Heart left ventricle (tissue), 16 donors: ENCODE results near the gene NCAM1. TPM values are rescaled to one million over a fixed set of nuclear protein-coding genes. Genes with fewer than 3 reads are reported as not detected.

Experiments used
- ATAC-seq, 4 donors: fragments of 200-7000 bp; cut with Tn5 transposase; one replicate each; pipeline ENCODE4 v1.9.1; 2020 to 2022; ENCODE audit warnings: moderate library complexity in 4 of 4, mild to moderate bottlenecking in 3 of 4, moderate number of reproducible peaks in 1 of 4
- DNase-seq, 5 donors: peaks; one replicate each; pipeline ENCODE4 v3.0.0-alpha.2; 2020
- H3K27ac ChIP-seq, 12 donors: fragments of 200-600 bp; sonication (generic) in 4 of 12; one replicate each; pipeline versions ENCODE4 v1.5.0 to v1.8.0; 2016 to 2022; ENCODE audit warnings: mild to moderate bottlenecking in 2 of 12
- H3K27me3 ChIP-seq, 9 donors: fragments of 200-600 bp; sonication (generic) in 2 of 9; one replicate each; pipeline versions ENCODE4 v1.5.1 to v1.8.0; 2016 to 2022; ENCODE audit warnings: mild to moderate bottlenecking in 3 of 9
- H3K36me3 ChIP-seq, 9 donors: fragments of 200-600 bp; sonication (generic) in 2 of 9; one replicate each; pipeline versions ENCODE4 v1.5.0 to v1.8.0; 2018 to 2022; ENCODE audit warnings: mild to moderate bottlenecking in 2 of 9
- H3K4me1 ChIP-seq, 12 donors: fragments of 200-600 bp; sonication (generic) in 4 of 12; one replicate each; pipeline versions ENCODE4 v1.5.0 to v1.8.0; 2016 to 2022; ENCODE audit warnings: mild to moderate bottlenecking in 3 of 12
- H3K4me3 ChIP-seq, 12 donors: fragments of 200-600 bp; sonication (generic) in 4 of 12; one replicate each; pipeline versions ENCODE4 v1.5.0 to v1.8.0; 2017 to 2022; ENCODE audit warnings: mild to moderate bottlenecking in 9 of 12, moderate library complexity in 4 of 12
- H3K9me3 ChIP-seq, 12 donors: fragments of 200-600 bp; sonication (generic) in 4 of 12; one replicate each; pipeline versions ENCODE4 v1.5.0 to v1.8.0; 2016 to 2022; ENCODE audit warnings: mild to moderate bottlenecking in 1 of 12
- POLR2A ChIP-seq, 2 donors: fragments of 450-650 bp; IDR thresholded peaks; one replicate each; pipeline ENCODE4 v1.6.1; 2017; ENCODE audit warnings: antibody characterized with exemption in 2 of 2, mild to moderate bottlenecking in 2 of 2, moderate library complexity in 2 of 2
- WGBS, 4 donors: extraction: QIAGEN DNeasy Blood & Tissue Kit in 2 of 4; methylation state at CpG; one replicate each; pipeline versions ENCODE4 v1.1.5 to v1.1.7; 2013 to 2018; 5-methylcytosine and 5-hydroxymethylcytosine counted together
- intact Hi-C, 10 donors: fragments of 100-400 bp; cut with DNase I; formaldehyde crosslinking; loops; one replicate each; pipeline versions ENCODE4 v1.11.1 to v1.14.2; 2022
- polyA plus RNA-seq, 2 donors: library from polyadenylated mRNA; stranded (reverse); fragments of 200-250 nt; gene quantifications; one replicate each; pipeline ENCODE4 v1.2.3, GENCODE V29; 2013
- total RNA-seq, 9 donors: library from RNA; depleted of rRNA in 2 of 9; stranded (reverse); fragments of >200 nt in 2 of 9; fragmentation: NEBNext Ultra II Directional in 3 of 9; extraction: Animal tissue kit (Norgen Biotek cat#: 25700) in 3 of 9; gene quantifications; one replicate each; pipeline versions ENCODE4 v1.1.0 to v1.2.4, GENCODE V29; 2016 to 2023
- TF ChIP-seq, protein P1 (sequence below), 12 donors: fragments of 200-600 bp; sonication (generic) in 4 of 12; IDR thresholded peaks; one replicate each; pipeline versions ENCODE4 v1.5.0 to v1.8.0; 2018 to 2022; ENCODE audit warnings: antibody characterized with exemption in 12 of 12, mild to moderate bottlenecking in 5 of 12
- donor health status: ischemic (EF 13 %, LVEDD 7.1; RV severe dilation, severe dysfunction).
- donor health status: healthy with polysubstance abuse.
- donor health status: DM: no; HTN: yes; CAD: no.
- donor health status: DM: no; HTN: no; CAD: no.
- donor health status: ischemic (EF 25% LVEDD 6.9; RV normal size, moderate dysfunction).
- donor health status: ischemic (EF 25% LVEDD 5.7; RV mildly dilated, moderate dysfunction).
- donor health status: healthy.
- donor health status: DM: yes; HTN: yes; CAD: no.
- donor health status: ischemic (EF 35%, LVEDD 5.7; RV mildly dilated, moderate dysfunction).
- donor health status: nonischemic (EF 11% LVEDD 7.7; RV severe dilation, severe dysfunction).
- donor health status: DM: yes; HTN: yes; CAD: no.
- donor health status: PGD.
- donor health status: ischemic (EF 29% LVEDD 5.4; RV normal size, mild dysfunction).
- donor health status: nonischemic (EF 23%, LVEDD 6.1; RV moderate dilation, normal function).

NCAM1 gene
- total and polyA plus RNA-seq, 11 donors = 78.0 to 753 (median 389) TPM

DNA sequence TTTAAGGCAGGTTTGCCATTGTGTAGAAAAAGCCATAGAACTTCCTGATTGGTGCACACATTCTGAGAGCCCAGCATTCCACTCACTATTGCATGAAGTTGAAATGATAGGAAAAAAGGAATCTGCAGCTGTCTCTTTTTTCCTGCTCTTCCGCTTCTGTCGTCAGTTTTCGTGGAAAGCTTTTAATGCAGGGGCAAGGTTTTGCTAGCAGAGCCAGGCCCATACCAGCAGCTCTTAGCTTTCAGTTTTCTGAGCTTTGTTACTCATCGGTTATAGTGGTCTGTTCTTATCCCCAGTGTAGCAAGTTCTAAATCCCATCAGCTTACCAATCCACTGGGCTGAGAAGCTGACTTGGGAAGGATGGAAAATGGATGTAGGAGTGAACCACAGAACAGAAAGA, 190.3 kb downstream of the NCAM1 start:
- Histone ChIP-seq H3K27ac (no peak overlapping the region), H3K36me3 (no peaks in the 10 kb centered on the region), H3K9me3 (no peaks in the 10 kb centered on the region), H3K4me1 (peaks cover 0 to 22% (median 3%) of the 10 kb centered on the region in 12 donors), H3K27me3 (no peaks in the 10 kb centered on the region), H3K4me3 (no peak overlapping the region)
- no peak for TF ChIP-seq POLR2A (IDR thresholded peaks at IDR 0.05)
- intact Hi-C loops = no loop called here
- DNase-seq (no peak), ATAC-seq (no peak)
- 84 to 95% (median 86%) methylated on average over 4 of the region's 4 CpGs for WGBS, 4 donors

DNA sequence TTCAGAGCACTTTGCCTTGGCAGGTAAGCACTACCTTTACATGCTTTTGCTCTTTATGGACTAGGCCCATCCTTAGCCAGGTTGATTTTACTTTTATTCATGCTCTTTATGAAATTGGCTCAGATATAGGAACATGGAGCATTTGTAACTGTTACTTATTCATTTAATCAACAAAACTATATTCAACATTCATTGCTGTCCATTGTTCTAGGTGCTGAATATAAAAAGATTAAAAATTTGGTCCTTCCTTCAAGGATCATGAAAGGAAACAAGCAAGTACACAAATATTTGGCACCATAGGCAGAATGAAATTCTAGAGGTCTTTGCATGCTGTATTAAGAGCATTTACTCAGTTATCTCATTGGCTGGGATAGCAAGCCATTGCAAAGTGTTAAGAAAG, 191.3 kb downstream of the NCAM1 start:
- DNase-seq (no peak), ATAC-seq (no peak)
- peaks cover 0 to 17% (median 3%) of the 10 kb centered on the region in 12 donors for H3K4me1 ChIP-seq
- no peaks in the 10 kb centered on the region for H3K36me3 ChIP-seq
- no peak overlapping the region for H3K4me3 ChIP-seq
- H3K27ac ChIP-seq = no peak overlapping the region
- intact Hi-C loops = no loop called here
- TF ChIP-seq POLR2A (IDR thresholded peaks at IDR 0.05) = no peak
- TF ChIP-seq, protein P1, sequence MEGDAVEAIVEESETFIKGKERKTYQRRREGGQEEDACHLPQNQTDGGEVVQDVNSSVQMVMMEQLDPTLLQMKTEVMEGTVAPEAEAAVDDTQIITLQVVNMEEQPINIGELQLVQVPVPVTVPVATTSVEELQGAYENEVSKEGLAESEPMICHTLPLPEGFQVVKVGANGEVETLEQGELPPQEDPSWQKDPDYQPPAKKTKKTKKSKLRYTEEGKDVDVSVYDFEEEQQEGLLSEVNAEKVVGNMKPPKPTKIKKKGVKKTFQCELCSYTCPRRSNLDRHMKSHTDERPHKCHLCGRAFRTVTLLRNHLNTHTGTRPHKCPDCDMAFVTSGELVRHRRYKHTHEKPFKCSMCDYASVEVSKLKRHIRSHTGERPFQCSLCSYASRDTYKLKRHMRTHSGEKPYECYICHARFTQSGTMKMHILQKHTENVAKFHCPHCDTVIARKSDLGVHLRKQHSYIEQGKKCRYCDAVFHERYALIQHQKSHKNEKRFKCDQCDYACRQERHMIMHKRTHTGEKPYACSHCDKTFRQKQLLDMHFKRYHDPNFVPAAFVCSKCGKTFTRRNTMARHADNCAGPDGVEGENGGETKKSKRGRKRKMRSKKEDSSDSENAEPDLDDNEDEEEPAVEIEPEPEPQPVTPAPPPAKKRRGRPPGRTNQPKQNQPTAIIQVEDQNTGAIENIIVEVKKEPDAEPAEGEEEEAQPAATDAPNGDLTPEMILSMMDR (IDR thresholded peaks at IDR 0.05) = no peak
- H3K27me3 ChIP-seq = no peaks in the 10 kb centered on the region
- no peaks in the 10 kb centered on the region for H3K9me3 ChIP-seq

DNA sequence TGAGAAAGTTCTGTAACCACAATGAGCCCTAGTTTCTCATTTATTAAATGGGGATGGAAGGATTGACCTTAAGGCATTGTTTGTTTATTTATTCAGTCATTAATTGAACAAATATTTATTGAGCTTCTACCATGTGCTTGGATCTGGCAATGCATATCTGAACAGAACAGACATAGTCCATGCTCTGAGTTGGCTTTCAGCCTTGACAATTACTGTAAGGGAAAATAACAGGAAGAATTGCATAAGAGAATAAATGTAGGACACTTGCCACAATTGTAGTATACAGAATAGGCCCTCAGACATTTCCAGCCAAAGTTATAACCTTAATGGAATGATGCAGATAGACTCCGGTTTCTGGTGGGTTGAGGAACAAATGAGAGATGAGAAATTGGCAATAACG, 192.6 kb downstream of the NCAM1 start:
- intact Hi-C loops = no loop called here
- H3K27ac ChIP-seq = no peak overlapping the region

DNA sequence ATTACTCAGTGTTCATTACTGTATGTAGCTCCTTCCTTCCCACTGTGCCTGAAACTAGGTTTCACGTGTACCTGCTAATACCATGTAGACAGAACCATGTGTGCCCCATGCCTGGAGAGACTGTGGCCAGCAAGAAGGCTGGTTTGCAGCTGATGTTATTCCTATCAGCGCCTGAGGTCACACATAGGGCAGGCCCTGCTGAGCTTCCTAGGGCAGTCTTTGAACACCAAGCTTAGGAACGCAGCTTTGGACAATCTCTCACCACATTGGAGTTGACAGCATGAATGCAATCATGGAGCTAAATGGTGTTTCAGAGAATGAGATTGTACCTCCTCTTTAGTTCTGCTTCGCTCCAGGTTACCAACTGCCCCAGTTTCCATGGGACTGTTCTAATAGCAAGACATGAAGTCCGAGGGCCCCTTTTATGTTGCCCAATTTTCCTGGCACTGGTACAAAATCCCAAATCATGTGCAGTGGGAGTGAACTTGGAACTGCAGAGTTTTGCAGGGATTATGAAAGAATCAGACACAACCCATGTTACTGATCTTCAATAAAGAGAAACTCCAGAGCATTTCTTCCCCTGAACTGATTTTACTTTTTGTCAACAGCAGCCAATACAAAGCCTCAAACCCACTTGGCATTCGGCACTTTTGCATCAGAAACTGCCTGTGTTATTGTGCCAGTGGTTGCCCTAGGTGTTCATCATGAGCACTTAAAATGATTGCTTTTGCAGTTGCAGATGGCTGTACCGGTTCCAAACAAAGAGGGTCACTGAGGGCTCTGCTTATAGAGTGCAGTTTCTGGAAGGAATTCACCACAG, 199.0 kb downstream of the NCAM1 start:
- ATAC-seq (peak; percentile 50 to 79 (median 62)), DNase-seq (peak in 2 of 5 donors; percentile 30 to 45)
- H3K27me3 ChIP-seq = no peaks in the 10 kb centered on the region
- H3K9me3 ChIP-seq = no peaks in the 10 kb centered on the region
- 42 to 56% (median 53%) methylated on average over 7 of the region's 7 CpGs for WGBS, 4 donors
- peak overlapping the region in 7 of 12 donors; percentile 0 to 46 (median 32) for H3K27ac ChIP-seq
- peaks cover 0 to 38% (median 24%) of the 10 kb centered on the region in 12 donors for H3K4me1 ChIP-seq
- intact Hi-C loops = no loop called here
- H3K4me3 ChIP-seq = no peak overlapping the region
- no peaks in the 10 kb centered on the region for H3K36me3 ChIP-seq
- TF ChIP-seq POLR2A (IDR thresholded peaks at IDR 0.05) = no peak
- TF ChIP-seq, protein P1 (IDR thresholded peaks at IDR 0.05) = no peak

More for the DNA sequence above, 192.6 kb downstream of the NCAM1 start:
- TF ChIP-seq POLR2A (IDR thresholded peaks at IDR 0.05) = no peak
- TF ChIP-seq, protein P1 (IDR thresholded peaks at IDR 0.05) = no peak
- Histone ChIP-seq H3K4me3 (no peak overlapping the region), H3K9me3 (no peaks in the 10 kb centered on the region), H3K4me1 (peaks cover 0 to 17% (median 2%) of the 10 kb centered on the region in 12 donors), H3K36me3 (no peaks in the 10 kb centered on the region), H3K27me3 (no peaks in the 10 kb centered on the region)
- WGBS, 4 donors = 51 to 80% (median 64%) methylated on average over 2 of the region's 2 CpGs
- DNase-seq (no peak), ATAC-seq (peak in 3 of 4 donors; percentile 41 to 60 (median 57))
